Islet of Langerhans (tissue), 1 donor: ENCODE data around the gene RAB15.

Source experiments
- FAIRE-seq: peaks from one replicate; lab custom pipeline; 2011; peaks lifted over from hg19 to GRCh38; lab: Jason Lieb, UNC

RAB15 gene

DNA sequence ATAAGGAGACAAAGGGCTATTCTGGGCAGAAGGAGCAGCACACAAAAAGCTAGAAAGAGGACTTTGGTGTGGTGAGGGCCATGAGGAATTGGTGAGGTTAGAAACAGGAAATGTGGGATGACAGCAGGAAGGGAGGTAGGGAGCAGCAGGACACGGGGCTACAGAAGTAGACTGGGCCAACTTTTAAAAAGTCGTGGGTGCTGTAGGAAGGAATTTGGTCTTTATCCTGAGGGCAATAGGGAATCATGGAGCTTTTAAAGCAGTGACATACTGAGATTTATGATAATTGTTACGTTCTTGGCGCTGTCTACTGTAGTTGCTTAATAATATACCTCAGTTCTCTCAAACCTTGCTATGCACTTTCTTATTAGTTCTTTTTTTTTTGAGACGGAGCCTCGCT, 66.1 kb downstream of the RAB15 start:
- FAIRE-seq: no peak

DNA sequence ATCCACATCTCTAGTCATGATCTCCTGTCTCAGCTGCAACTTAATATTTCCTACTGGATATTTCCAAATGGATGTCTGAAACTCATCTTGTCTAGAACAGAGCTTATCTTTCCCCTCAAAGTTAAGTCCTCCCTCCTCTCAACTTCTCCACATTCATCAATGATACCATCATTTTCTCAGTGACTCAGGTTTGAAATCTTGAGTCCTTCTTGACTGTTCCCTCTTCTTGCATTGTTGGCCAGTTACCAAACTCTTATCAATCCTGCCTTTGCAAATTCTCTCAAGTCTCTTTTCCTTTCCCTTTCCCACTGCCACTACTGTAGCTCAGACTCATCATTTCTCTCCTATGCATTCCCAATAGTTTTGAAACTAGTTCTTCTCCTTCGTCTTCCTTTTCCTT, 72.2 kb downstream of the RAB15 start:
- FAIRE-seq: no peak
